Activated T-helper 1 cell treated with Interleukin-2 at 50 U/mL for 16 hours (primary cell): Measurements from ENCODE around the gene CDKL4.
A peak's percentile ranks its signal among the peaks of the same experiment; 100 is the strongest.
"Not testable (repeated sequence)": the region's sequence is repeated elsewhere in the genome, so short reads cannot be mapped to it uniquely, and the experiment has no call there.

Experiments
- DNase-seq: peaks from one replicate; pipeline ENCODE4 v3.0.0-alpha.2; 2020; ENCODE audit warnings: low read depth

The CDKL4 gene

DNA sequence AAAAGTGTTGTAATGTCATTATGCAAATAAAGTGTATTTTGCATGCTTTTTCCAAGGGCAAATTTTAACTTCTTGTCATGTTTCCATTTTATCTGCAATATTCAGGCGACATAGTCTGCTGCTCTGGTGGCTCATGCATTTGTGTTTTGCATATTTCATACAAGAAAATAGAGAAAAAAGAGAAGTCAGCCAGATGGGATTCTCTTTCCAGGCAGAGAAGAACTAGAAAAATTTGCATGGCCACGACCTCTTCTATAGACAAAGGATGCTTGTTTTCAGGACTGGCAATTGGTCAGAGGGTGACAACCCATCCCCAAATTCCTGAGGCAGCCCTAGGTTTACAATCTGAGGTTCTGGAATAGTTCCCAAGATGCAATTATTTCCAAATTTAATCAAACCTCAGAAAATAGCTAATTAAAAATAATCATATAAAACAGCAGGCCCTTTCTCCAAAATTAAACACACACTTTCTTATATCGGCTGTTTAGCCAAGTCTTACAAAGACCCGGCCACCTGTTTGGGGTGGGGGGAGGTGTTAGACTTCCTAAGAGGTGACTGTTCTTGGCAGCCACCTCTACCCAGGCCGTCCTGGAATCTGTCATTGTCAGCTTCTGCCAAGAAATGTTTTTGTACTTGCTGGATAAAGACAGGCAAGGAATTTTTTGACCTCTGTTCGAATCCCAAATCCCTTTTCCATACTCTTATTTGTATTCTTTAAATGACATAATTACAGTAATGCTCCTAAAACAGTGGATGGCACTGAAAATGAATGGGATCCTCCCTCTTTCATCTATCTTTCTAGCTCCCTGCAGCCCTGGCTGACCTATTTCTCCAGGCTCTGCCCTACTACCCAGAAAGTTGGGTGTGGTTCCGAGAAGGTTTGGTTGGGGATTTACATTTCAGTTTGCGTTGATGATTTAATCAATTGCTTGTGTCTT, 102.2 kb downstream of the CDKL4 start:
- DNase-seq = no peak

DNA sequence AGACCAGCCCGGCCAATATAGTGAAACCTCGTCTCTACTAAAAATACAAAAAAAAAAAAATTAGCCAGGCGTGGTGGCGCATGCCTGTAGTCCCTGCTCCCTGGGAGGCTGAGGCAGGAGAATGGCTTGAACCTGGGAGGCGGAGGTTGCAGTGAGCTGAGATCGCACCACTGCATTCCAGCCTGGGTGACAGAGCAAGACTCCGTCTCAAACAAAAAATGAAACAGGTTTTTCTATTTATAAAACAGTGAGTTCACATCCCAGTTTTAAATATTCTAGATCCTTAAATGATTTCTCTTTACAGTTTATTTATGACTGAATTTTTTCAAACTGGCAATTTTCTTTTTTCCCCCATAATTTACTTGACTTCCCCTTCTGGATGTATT, 102.8 kb downstream of the CDKL4 start:
- not testable (repeated sequence) for DNase-seq

DNA sequence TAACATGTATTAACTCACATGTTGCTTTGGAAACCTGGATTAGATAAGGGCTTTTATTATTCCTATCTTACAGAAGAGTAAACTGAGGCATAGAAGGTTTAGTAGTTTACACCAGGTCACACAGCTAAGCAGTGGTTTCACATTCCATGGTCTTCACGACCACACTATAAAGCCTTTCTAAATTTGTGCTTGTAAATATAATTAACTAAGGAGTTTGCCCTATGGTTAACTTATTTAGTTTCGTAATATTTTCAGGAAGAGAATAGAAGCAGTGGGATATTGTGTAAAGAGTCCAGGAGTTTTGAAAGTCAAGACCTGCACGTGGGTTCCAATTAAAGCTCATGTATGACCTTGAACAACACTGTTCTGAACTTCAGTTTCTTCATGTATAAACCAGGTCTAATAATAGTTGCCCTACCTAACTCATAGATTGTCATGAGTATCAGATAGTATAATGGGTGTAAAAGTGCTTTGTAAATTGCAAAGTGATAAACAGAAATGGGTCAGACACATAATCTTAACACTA, 103.4 kb downstream of the CDKL4 start:
- no peak for DNase-seq

DNA sequence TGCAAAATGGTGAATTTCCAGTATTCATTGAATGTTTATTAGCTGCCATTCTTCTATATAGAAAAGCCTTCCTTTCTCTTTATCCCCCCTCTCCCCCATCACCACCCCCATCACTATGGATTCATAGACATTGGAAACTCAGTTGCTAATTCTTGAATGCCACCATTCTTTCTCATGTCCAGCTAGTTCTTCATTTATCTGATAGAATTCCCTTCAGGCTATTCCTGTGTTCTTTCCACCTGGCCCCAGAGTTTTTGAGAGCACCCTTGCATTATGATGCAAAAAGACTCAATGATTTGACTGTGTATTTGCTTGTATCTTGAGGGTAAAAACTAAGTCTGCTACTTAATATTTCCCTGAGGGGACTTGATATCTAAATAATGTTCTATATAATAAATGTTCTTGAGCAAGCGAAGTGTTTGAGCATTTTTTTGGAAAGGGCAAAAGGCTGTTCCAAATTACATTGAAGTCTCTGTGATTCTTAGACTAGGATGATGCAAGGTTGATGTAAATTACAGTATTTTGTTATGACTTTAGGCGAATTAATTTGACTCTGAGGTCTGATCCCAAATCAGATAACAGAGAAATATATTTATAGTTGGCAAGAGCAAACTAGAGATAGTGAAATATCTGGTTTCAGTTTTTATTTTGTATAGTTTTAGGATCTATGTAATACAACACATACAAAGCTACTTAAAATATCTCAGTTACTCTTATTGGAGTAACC, 104.1 kb downstream of the CDKL4 start:
- no peak for DNase-seq

DNA sequence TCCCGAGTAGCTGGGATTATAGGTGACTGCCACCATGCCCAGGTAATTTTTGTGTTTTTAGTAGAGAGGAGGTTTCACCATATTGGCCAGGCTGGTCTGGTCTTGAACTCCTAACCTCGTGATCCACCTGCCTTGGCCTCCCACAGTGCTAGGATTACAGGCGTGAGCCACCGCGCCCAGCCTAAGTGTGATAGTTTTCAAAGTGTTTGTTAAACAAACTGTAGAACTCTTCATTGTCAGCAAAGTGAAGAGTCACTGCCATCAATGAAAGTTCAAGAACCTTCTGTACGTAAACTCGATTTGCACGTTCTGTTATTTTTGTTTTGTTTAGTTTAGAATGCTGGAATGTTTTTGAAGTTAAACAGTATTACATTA, 104.9 kb downstream of the CDKL4 start:
- DNase-seq = no peak

DNA sequence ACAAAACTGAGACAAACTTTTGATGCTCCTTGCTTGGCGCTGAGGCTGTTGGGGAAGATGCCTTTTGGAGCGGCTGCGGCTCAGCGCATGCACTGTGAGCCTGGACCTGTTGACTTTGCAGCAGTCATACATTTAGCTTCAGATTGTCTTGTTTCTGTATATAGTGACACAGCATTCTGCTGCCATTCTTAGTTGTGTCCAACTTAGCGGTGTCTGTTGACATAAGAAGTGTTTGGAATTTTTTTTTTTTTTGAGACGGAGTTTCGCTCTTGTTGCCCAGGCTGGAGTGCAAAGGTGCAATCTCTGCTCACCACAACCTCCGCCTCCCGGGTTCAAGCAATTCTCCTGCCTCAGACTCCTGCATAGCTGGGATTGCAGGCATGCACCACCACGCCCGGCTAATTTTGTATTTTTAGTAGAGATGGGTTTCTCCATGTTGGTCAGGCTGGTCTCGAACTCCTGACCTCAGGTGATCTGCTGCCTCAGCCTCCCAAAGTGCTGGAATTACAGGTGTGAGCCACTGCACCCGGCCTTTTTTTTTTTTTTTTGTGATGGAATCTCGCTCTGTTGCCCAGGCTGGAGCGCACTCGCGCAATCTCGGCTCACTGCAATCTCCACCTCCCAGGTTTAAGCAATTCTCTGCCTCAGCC, 105.5 kb downstream of the CDKL4 start:
- not testable (repeated sequence) for DNase-seq

DNA sequence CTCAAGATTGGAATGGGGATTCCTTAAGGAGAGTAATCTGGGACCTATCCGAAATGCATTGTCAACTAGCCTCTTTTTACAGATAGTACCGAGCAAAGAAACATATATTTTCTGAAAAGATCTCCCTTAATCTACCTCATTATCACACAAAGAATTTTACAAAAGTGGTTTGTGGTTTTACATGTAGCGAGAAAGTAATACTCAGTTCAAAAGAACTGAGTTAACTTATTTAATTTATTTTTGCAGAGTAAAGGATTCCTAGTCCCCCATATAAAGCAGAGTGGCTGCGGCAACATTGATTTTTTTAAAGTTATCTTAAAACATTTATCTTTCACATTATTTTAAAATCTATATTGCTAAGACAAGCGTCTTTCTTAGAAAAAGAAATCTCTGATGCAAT, 107.0 kb downstream of the CDKL4 start:
- no peak for DNase-seq

DNA sequence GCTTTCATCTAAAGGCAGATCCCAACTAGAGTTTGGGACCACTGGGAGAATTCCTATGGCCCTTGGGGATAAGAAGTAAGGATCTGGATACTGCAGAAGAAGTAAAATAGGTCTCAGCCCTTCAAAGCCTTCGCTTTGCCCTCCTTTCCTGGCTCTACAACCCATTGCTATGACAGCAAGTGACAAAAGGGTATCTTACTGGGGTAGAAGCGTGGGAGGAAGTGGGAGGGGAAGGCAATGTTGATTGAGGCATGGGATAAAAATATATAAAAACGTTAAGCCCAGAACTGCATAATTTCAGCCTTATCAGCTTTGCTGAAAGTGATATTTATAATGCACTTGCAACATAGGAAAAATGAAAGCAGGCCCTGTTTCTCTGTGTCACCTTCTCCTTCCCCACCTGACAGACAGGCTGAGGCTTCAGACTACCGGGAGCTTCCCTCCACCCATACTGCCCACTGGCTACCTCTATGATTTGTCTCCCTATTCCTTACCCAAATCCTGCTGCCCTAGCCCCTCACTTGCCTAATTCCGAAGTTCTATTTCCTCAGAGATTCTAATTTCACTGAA, 108.0 kb downstream of the CDKL4 start:
- DNase-seq = no peak

DNA sequence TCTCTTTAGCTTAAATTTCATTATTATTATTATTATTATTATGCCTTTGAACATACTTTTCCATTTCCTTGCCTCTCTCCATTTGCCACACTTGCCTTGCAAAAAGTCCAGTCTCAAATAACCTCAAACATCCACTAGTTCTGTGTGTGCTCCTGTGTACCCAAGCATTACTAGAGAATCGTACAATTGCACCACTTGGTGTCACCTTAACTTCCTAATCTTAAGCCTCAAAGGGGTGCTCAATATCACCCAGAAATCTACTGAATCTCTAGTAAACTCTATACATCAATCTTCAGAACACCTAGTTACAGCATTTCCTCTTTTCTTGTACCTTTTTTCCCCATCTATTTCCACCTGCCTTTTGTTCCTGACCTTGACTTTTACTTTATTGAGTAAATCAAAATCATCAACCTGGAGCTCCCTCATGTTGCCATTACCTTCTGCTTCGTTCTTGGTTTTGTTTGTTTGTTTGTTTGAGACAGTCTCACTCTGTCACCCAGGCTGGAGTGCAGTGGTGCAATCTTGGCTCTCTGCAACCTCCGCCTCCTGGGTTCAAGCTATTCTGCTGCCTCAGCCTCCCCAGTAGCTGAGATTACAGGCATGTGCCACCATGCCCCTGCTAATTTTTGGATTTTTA, 110.4 kb downstream of the CDKL4 start:
- DNase-seq = no peak

DNA sequence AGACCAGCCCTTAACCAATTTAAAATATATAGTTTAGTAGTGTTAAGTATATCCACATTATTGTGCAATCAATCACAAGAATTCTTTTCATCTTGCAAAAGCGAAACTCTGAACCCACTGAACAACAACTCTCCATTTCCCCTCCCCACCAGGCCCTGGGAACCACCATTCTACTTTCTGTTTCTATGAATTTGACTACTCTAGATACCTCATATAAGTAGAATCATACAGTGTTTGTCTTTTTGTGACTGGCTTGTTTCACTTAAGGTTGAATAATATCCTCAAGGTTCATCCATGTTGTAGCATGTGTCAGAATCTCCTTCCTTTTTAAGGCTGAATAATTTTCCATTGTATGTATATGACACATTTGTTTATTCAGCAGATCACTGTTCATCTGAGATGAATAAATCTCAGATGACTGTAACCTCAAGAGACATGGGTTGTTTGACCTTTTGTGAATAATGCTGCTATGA, 114.8 kb downstream of the CDKL4 start:
- peak; percentile 35 for DNase-seq

DNA sequence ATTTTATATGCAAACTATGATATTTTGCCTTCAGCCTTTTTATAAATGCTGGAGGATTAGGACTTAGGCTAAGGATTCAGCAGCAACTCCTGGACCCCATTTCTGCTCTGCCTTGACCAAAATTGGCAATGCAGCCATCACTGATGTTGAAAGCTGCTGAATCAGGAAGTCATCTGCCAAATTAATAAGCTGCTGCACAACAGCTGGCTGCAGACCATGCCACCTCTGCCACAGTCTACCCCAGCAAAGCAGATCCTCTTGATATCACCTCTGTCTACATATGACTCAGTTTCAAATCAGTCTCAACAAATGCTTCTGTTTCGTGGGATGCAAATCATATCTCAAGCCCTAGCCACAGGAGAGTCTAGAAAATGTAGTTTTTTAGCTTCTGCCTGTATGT, 115.8 kb downstream of the CDKL4 start:
- DNase-seq = peak; percentile 33
